ENCODE results near the gene ASIC5. TPM values are rescaled to one million over a fixed set of nuclear protein-coding genes. Genes with fewer than 3 reads are reported as not detected.
A peak's percentile ranks its signal among the peaks of the same experiment; 100 is the strongest.

Gene ASIC5
- total and polyA plus RNA-seq, 7 experiments from 2014 or later = not detected

GRCh38 chr4:155828628-155829027, 37.4 kb downstream of the ASIC5 start:
- POLR2A ChIA-PET = no interaction called here
- no peaks in the 10 kb centered on the region for H3K27me3 ChIP-seq (ENCODE audit: control insufficient read depth in 2 of 2, insufficient read depth in 2 of 2, low read length in 2 of 2)
- intact Hi-C loops (cut with micrococcal nuclease) = no loop called here
- H3K4me3 ChIP-seq (ENCODE audit: low read length) = no peak overlapping the region
- no peaks in the 10 kb centered on the region for H3K4me1 Mint-ChIP-seq
- no peak overlapping the region for H3K27ac ChIP-seq (ENCODE audit: low read depth, low read length)
- CTCF ChIA-PET = no interaction called here
- no peak for DNase-seq
- H3K9me3 Mint-ChIP-seq = no peaks in the 10 kb centered on the region
- no peak overlapping the region for H3K27ac Mint-ChIP-seq
- ATAC-seq = no peak
- no peaks in the 10 kb centered on the region for H3K9me3 ChIP-seq (ENCODE audit: control insufficient read depth in 2 of 3, low read length in 3 of 3)
- H3K36me3 ChIP-seq (ENCODE audit: control insufficient read depth in 2 of 3, insufficient read depth in 3 of 3, low read length in 3 of 3) = no peaks in the 10 kb centered on the region
- no peak overlapping the region for H3K4me3 Mint-ChIP-seq
- no peaks in the 10 kb centered on the region for H3K4me1 ChIP-seq (ENCODE audit: control insufficient read depth in 2 of 2, insufficient read depth in 2 of 2, low read length in 2 of 2)
- H3K36me3 Mint-ChIP-seq = no peaks in the 10 kb centered on the region
- peaks cover 0 to 24% (median 13%) of the 10 kb centered on the region in 5 donors for H3K27me3 Mint-ChIP-seq

- H3K36me3 ChIP-seq (ENCODE audit: control insufficient read depth in 2 of 3, insufficient read depth in 3 of 3, low read length in 3 of 3) = no peaks in the 10 kb centered on the region
- Mint-ChIP-seq H3K4me3 (no peak overlapping the region), H3K9me3 (no peaks in the 10 kb centered on the region), H3K27me3 (peaks cover 0 to 50% (median 37%) of the 10 kb centered on the region in 5 donors), H3K36me3 (no peaks in the 10 kb centered on the region), H3K27ac (no peak overlapping the region), H3K4me1 (no peaks in the 10 kb centered on the region)
- intact Hi-C loops (cut with micrococcal nuclease) = no loop called here
- H3K9me3 ChIP-seq (ENCODE audit: control insufficient read depth in 2 of 3, low read length in 3 of 3) = no peaks in the 10 kb centered on the region
- H3K27me3 ChIP-seq (ENCODE audit: control insufficient read depth in 2 of 2, insufficient read depth in 2 of 2, low read length in 2 of 2) = no peaks in the 10 kb centered on the region
- POLR2A ChIA-PET = no interaction called here
- H3K4me3 ChIP-seq (ENCODE audit: low read length) = no peak overlapping the region
- no peak overlapping the region for H3K27ac ChIP-seq (ENCODE audit: low read depth, low read length)
- CTCF ChIA-PET = no interaction called here
- DNase-seq (no peak), ATAC-seq (no peak)
- H3K4me1 ChIP-seq (ENCODE audit: control insufficient read depth in 2 of 2, insufficient read depth in 2 of 2, low read length in 2 of 2) = no peaks in the 10 kb centered on the region
Observed at GRCh38 chr4:155822572-155822971, 43.5 kb downstream of the ASIC5 start.

- no peaks in the 10 kb centered on the region for H3K4me1 Mint-ChIP-seq
- Histone ChIP-seq H3K27ac (ENCODE audit: low read depth, low read length) (no peak overlapping the region), H3K4me3 (ENCODE audit: low read length) (no peak overlapping the region), H3K9me3 (ENCODE audit: control insufficient read depth in 2 of 3, low read length in 3 of 3) (no peaks in the 10 kb centered on the region), H3K36me3 (ENCODE audit: control insufficient read depth in 2 of 3, insufficient read depth in 3 of 3, low read length in 3 of 3) (no peaks in the 10 kb centered on the region), H3K4me1 (ENCODE audit: control insufficient read depth in 2 of 2, insufficient read depth in 2 of 2, low read length in 2 of 2) (no peaks in the 10 kb centered on the region), H3K27me3 (ENCODE audit: control insufficient read depth in 2 of 2, insufficient read depth in 2 of 2, low read length in 2 of 2) (no peaks in the 10 kb centered on the region)
- no peak for DNase-seq
- no peaks in the 10 kb centered on the region for H3K9me3 Mint-ChIP-seq
- ChIA-PET CTCF (no interaction called here), POLR2A (no interaction called here)
- H3K27me3 Mint-ChIP-seq = peaks cover 0 to 37% (median 26%) of the 10 kb centered on the region in 5 donors
- intact Hi-C loops (cut with micrococcal nuclease) = no loop called here
- H3K27ac Mint-ChIP-seq = no peak overlapping the region
- H3K36me3 Mint-ChIP-seq = no peaks in the 10 kb centered on the region
- ATAC-seq = no peak
- H3K4me3 Mint-ChIP-seq = no peak overlapping the region
Observed at GRCh38 chr4:155820887-155821518, 45.1 kb downstream of the ASIC5 start.

- no peaks in the 10 kb centered on the region for H3K4me1 ChIP-seq (ENCODE audit: control insufficient read depth in 2 of 2, insufficient read depth in 2 of 2, low read length in 2 of 2)
- H3K27ac ChIP-seq (ENCODE audit: low read depth, low read length) = no peak overlapping the region
- H3K27me3 Mint-ChIP-seq = peaks cover 0 to 36% (median 24%) of the 10 kb centered on the region in 5 donors
- POLR2A ChIA-PET = no interaction called here
- DNase-seq (no peak), ATAC-seq (no peak)
- CTCF ChIA-PET = no interaction called here
- H3K36me3 ChIP-seq (ENCODE audit: control insufficient read depth in 2 of 3, insufficient read depth in 3 of 3, low read length in 3 of 3) = no peaks in the 10 kb centered on the region
- H3K36me3 Mint-ChIP-seq = no peaks in the 10 kb centered on the region
- H3K27me3 ChIP-seq (ENCODE audit: control insufficient read depth in 2 of 2, insufficient read depth in 2 of 2, low read length in 2 of 2) = no peaks in the 10 kb centered on the region
- intact Hi-C loops (cut with micrococcal nuclease) = no loop called here
- no peak overlapping the region for H3K27ac Mint-ChIP-seq
- no peak overlapping the region for H3K4me3 Mint-ChIP-seq
- H3K4me3 ChIP-seq (ENCODE audit: low read length) = no peak overlapping the region
- no peaks in the 10 kb centered on the region for H3K4me1 Mint-ChIP-seq
- H3K9me3 ChIP-seq (ENCODE audit: control insufficient read depth in 2 of 3, low read length in 3 of 3) = no peaks in the 10 kb centered on the region
- no peaks in the 10 kb centered on the region for H3K9me3 Mint-ChIP-seq
Observed at GRCh38 chr4:155819066-155819465, 47.0 kb downstream of the ASIC5 start.

- H3K27me3 ChIP-seq (ENCODE audit: control insufficient read depth in 2 of 2, insufficient read depth in 2 of 2, low read length in 2 of 2) = no peaks in the 10 kb centered on the region
- H3K4me1 ChIP-seq (ENCODE audit: control insufficient read depth in 2 of 2, insufficient read depth in 2 of 2, low read length in 2 of 2) = no peaks in the 10 kb centered on the region
- no peak overlapping the region for H3K27ac ChIP-seq (ENCODE audit: low read depth, low read length)
- Mint-ChIP-seq H3K27ac (no peak overlapping the region), H3K4me3 (no peak overlapping the region), H3K27me3 (peaks cover 0 to 36% (median 24%) of the 10 kb centered on the region in 5 donors), H3K36me3 (no peaks in the 10 kb centered on the region), H3K9me3 (no peaks in the 10 kb centered on the region), H3K4me1 (no peaks in the 10 kb centered on the region)
- intact Hi-C loops (cut with micrococcal nuclease) = no loop called here
- no peaks in the 10 kb centered on the region for H3K36me3 ChIP-seq (ENCODE audit: control insufficient read depth in 2 of 3, insufficient read depth in 3 of 3, low read length in 3 of 3)
- ATAC-seq (no peak), DNase-seq (no peak)
- CTCF ChIA-PET = no interaction called here
- no peaks in the 10 kb centered on the region for H3K9me3 ChIP-seq (ENCODE audit: control insufficient read depth in 2 of 3, low read length in 3 of 3)
- POLR2A ChIA-PET = no interaction called here
- H3K4me3 ChIP-seq (ENCODE audit: low read length) = no peak overlapping the region
Observed at GRCh38 chr4:155818639-155819038, 47.4 kb downstream of the ASIC5 start.

GRCh38 chr4:155811083-155811482, 55.0 kb downstream of the ASIC5 start:
- Histone ChIP-seq H3K27me3 (ENCODE audit: control insufficient read depth in 2 of 2, insufficient read depth in 2 of 2, low read length in 2 of 2) (no peaks in the 10 kb centered on the region), H3K27ac (ENCODE audit: low read depth, low read length) (no peak overlapping the region)
- CTCF ChIA-PET = interaction anchor here (2.1 kb wide), 1 partner anchor 142 kb away, joined by 17 read pairs; the partner anchor contains the start of gene CTSO

GRCh38 chr4:155809835-155810234, 56.2 kb downstream of the ASIC5 start:
- no peak overlapping the region for H3K4me3 Mint-ChIP-seq

More at GRCh38 chr4:155811083-155811482, 55.0 kb downstream of the ASIC5 start:
- H3K9me3 ChIP-seq (ENCODE audit: control insufficient read depth in 2 of 3, low read length in 3 of 3) = no peaks in the 10 kb centered on the region
- DNase-seq (no peak), ATAC-seq (no peak)
- H3K36me3 Mint-ChIP-seq = no peaks in the 10 kb centered on the region
- H3K4me1 ChIP-seq (ENCODE audit: control insufficient read depth in 2 of 2, insufficient read depth in 2 of 2, low read length in 2 of 2) = no peaks in the 10 kb centered on the region
- H3K27ac Mint-ChIP-seq = no peak overlapping the region
- no peak overlapping the region for H3K4me3 ChIP-seq (ENCODE audit: low read length)
- H3K36me3 ChIP-seq (ENCODE audit: control insufficient read depth in 2 of 3, insufficient read depth in 3 of 3, low read length in 3 of 3) = no peaks in the 10 kb centered on the region
- no peaks in the 10 kb centered on the region for H3K9me3 Mint-ChIP-seq
- H3K27me3 Mint-ChIP-seq = peaks cover 0 to 10% (median 5%) of the 10 kb centered on the region in 5 donors
- no peak overlapping the region for H3K4me3 Mint-ChIP-seq
- POLR2A ChIA-PET = interaction anchor here (1.8 kb wide), 1 partner anchor 143 kb away, joined by 3 read pairs; the partner anchor contains the start of gene CTSO
- intact Hi-C loops (cut with micrococcal nuclease) = no loop called here
- H3K4me1 Mint-ChIP-seq = no peaks in the 10 kb centered on the region

More at GRCh38 chr4:155809835-155810234, 56.2 kb downstream of the ASIC5 start:
- Histone ChIP-seq H3K27me3 (ENCODE audit: control insufficient read depth in 2 of 2, insufficient read depth in 2 of 2, low read length in 2 of 2) (no peaks in the 10 kb centered on the region), H3K36me3 (ENCODE audit: control insufficient read depth in 2 of 3, insufficient read depth in 3 of 3, low read length in 3 of 3) (no peaks in the 10 kb centered on the region), H3K9me3 (ENCODE audit: control insufficient read depth in 2 of 3, low read length in 3 of 3) (no peaks in the 10 kb centered on the region), H3K4me1 (ENCODE audit: control insufficient read depth in 2 of 2, insufficient read depth in 2 of 2, low read length in 2 of 2) (no peaks in the 10 kb centered on the region), H3K4me3 (ENCODE audit: low read length) (no peak overlapping the region), H3K27ac (ENCODE audit: low read depth, low read length) (no peak overlapping the region)
- ChIA-PET POLR2A (interaction anchor here (1.8 kb wide), 1 partner anchor 144 kb away, joined by 3 read pairs; the partner anchor contains the start of gene CTSO), CTCF (interaction anchor here (2.1 kb wide), 1 partner anchor 143 kb away, joined by 17 read pairs; the partner anchor contains the start of gene CTSO)
- Mint-ChIP-seq H3K9me3 (no peaks in the 10 kb centered on the region), H3K27ac (no peak overlapping the region), H3K36me3 (no peaks in the 10 kb centered on the region), H3K27me3 (peaks cover 0 to 4% (median 0%) of the 10 kb centered on the region in 5 donors), H3K4me1 (peaks cover 0 to 2% (median 0%) of the 10 kb centered on the region in 7 donors)
- ATAC-seq (peak; percentile 86), DNase-seq (peak in 6 of 9 donors; percentile 24 to 66 (median 44))
- intact Hi-C loops (cut with micrococcal nuclease) = loop anchor here (1.0 to 10.0 kb wide), 2 partner anchors 143 to 1155 kb away; partner anchors contain the start of gene CTSO (in 2 of the 2)
